ENCODE measurements around the gene LAYN. TPM values are rescaled to one million over a fixed set of nuclear protein-coding genes. Genes with fewer than 3 reads are reported as not detected.

The LAYN gene, protein sequence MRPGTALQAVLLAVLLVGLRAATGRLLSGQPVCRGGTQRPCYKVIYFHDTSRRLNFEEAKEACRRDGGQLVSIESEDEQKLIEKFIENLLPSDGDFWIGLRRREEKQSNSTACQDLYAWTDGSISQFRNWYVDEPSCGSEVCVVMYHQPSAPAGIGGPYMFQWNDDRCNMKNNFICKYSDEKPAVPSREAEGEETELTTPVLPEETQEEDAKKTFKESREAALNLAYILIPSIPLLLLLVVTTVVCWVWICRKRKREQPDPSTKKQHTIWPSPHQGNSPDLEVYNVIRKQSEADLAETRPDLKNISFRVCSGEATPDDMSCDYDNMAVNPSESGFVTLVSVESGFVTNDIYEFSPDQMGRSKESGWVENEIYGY
- total RNA-seq (ENCODE audit: low replicate concordance), result 9.2 and 17.9 TPM in 2 replicates
- long read RNA-seq, transcript LAYN-201 (7 exons, 2,066 nt), result major isoform, 60 of 77 reads
- long read RNA-seq, partial matches to known transcripts, result 4 of 77 reads
- long read RNA-seq, other reads (novel, unspliced or antisense), result 8 of 77 reads

DNA sequence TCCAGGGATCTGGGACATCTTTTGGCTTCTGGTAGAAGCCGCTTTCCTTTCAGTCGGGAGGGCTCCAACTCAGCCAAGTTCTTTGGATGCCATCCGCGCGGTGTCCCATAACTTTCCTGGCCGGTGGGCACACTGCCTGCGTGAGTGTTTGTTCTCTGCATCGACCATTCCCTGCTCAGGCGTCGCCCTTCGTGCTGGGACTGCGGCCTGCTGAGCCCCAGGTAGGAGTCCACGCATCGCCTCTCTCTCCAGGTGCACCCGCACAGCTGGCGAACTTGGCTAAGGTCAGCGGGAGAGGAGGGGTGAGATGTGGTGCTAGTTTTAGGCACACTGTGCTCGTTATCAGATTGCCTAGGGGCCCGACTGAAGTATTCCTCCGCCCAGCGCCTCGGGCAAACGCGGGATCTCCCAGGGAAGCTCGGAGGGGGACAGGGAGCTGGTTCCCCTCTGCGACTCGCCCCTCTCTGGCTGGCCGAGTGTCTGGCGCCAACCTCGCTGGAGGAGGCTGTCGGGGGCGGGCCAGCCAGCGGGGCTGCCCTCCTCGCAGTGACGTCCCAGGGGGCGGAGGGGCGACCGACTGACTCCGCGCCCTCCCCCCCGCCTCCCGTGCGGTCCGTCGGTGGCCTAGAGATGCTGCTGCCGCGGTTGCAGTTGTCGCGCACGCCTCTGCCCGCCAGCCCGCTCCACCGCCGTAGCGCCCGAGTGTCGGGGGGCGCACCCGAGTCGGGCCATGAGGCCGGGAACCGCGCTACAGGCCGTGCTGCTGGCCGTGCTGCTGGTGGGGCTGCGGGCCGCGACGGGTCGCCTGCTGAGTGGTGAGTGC lies at the start of gene LAYN:
Gene LAYN, plus strand, starts transcription at position 607 of the 823 bp plus-strand sequence. Its CDS starts 124 bp downstream, at position 731.
- Mint-ChIP-seq H3K9me3 (peaks cover 4% of the 10 kb centered on the region), H3K4me3 (peak within 1 kb of the TSS; percentile 94), H3K27ac (peak within 1 kb of the TSS; percentile 92), H3K27me3 (peaks cover 70% of the 10 kb centered on the region), H3K36me3 (peaks cover 4% of the 10 kb centered on the region), H3K4me1 (ENCODE audit: unreplicated experiment) (peaks cover 23% of the 10 kb centered on the region)
- DNase-seq (ENCODE audit: extremely low spot score, unreplicated experiment), result no peak
- TF ChIP-seq, protein P1, sequence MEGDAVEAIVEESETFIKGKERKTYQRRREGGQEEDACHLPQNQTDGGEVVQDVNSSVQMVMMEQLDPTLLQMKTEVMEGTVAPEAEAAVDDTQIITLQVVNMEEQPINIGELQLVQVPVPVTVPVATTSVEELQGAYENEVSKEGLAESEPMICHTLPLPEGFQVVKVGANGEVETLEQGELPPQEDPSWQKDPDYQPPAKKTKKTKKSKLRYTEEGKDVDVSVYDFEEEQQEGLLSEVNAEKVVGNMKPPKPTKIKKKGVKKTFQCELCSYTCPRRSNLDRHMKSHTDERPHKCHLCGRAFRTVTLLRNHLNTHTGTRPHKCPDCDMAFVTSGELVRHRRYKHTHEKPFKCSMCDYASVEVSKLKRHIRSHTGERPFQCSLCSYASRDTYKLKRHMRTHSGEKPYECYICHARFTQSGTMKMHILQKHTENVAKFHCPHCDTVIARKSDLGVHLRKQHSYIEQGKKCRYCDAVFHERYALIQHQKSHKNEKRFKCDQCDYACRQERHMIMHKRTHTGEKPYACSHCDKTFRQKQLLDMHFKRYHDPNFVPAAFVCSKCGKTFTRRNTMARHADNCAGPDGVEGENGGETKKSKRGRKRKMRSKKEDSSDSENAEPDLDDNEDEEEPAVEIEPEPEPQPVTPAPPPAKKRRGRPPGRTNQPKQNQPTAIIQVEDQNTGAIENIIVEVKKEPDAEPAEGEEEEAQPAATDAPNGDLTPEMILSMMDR (conservative IDR thresholded peaks at IDR 0.05), result peak; percentile 29

DNA sequence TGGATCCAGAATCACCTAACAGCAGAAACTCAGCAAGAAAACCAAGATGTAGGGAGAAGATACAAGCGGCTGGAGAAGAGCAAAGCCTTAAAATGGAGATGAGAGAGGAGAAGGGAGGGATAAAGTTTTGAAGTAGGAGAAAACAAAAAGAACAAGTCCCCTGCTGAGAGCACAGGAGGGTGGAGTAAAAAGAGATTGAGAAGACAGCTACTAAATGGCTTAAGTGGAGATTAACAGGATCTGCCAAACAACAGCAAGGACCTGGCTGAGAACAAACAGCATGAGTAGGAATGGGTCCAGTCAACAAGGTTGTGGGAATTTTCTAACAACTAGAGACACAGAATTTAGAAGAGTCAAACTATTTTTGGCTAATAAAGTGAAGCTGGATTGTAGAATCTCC lies 46.5 kb upstream of the LAYN start:
- no peak for DNase-seq (ENCODE audit: extremely low spot score, unreplicated experiment)
- Mint-ChIP-seq H3K36me3 (no peaks in the 10 kb centered on the region), H3K9me3 (no peaks in the 10 kb centered on the region), H3K27me3 (peaks cover 19% of the 10 kb centered on the region), H3K4me1 (ENCODE audit: unreplicated experiment) (no peaks in the 10 kb centered on the region), H3K4me3 (no peak overlapping the region), H3K27ac (no peak overlapping the region)
- TF ChIP-seq, protein P1 (conservative IDR thresholded peaks at IDR 0.05), result no peak

DNA sequence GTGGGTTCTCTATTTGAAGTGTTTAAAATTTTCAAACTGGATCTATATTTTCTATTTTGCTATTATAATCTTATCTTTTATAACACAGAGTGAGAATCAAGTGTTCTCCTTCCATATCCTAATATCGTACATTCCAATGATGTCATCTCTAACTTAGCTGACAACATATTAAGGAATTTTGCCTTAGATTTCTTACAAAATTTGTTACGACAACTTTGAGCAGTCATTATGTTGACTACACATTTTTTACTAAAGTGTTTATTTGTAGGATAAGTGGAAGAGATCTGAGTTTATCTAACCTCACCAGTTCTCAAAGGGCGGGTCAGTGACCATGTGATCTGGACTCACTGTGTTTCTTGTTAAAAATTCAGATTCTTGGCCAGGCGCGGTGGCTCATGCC lies 41.0 kb upstream of the LAYN start:
- H3K4me3 Mint-ChIP-seq, result no peak overlapping the region
- H3K4me1 Mint-ChIP-seq (ENCODE audit: unreplicated experiment), result no peaks in the 10 kb centered on the region
- no peaks in the 10 kb centered on the region for H3K9me3 Mint-ChIP-seq
- DNase-seq (ENCODE audit: extremely low spot score, unreplicated experiment), result no peak
- no peaks in the 10 kb centered on the region for H3K36me3 Mint-ChIP-seq
- peaks cover 25% of the 10 kb centered on the region for H3K27me3 Mint-ChIP-seq
- TF ChIP-seq, protein P1 (conservative IDR thresholded peaks at IDR 0.05), result no peak
- no peak overlapping the region for H3K27ac Mint-ChIP-seq

DNA sequence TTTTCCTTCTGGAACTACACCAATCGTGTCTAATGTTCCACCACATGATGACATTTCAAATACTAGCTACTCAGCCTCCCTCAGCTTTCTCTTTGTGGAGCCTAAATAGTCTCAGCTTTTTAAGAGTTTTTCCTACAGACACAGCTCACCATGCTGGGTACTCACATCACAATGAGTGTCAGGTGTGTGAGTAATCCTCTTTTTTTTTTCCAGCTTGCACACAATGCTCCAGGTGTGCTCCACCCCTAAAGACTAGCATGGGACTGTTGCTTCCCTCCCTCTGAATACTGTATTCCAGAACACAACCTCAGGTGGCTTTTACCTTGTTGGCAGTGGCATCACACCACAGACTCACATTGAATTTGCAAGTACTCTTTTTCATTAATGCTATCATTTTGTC lies 40.0 kb upstream of the LAYN start:
- no peak for DNase-seq (ENCODE audit: extremely low spot score, unreplicated experiment)

DNA sequence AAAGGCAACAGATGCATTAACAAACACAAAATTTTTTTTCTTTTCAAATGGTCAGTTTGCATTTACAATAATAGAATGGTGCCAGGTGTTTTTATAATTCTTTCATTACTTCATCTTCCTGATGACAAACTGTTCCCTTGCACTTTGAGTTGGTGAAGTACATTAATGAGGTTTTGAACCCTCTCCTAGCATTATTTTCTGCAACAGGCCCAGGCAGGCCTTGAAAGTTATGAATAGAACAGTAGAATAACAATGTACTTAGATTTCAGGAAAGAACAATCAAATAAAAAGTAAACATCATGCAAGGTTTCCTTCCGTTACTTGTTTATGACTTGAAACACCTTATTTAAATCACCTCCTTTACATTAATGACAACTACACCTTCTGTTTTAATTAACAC lies 37.9 kb upstream of the LAYN start:
- Mint-ChIP-seq H3K4me3 (no peak overlapping the region), H3K4me1 (ENCODE audit: unreplicated experiment) (no peaks in the 10 kb centered on the region), H3K36me3 (no peaks in the 10 kb centered on the region), H3K27me3 (peaks cover 46% of the 10 kb centered on the region), H3K9me3 (no peaks in the 10 kb centered on the region), H3K27ac (no peak overlapping the region)
- no peak for DNase-seq (ENCODE audit: extremely low spot score, unreplicated experiment)
- TF ChIP-seq, protein P1 (conservative IDR thresholded peaks at IDR 0.05), result no peak

More for the DNA sequence above, 40.0 kb upstream of the LAYN start:
- Mint-ChIP-seq H3K27ac (no peak overlapping the region), H3K4me1 (ENCODE audit: unreplicated experiment) (no peaks in the 10 kb centered on the region), H3K36me3 (no peaks in the 10 kb centered on the region), H3K9me3 (no peaks in the 10 kb centered on the region), H3K27me3 (peaks cover 34% of the 10 kb centered on the region), H3K4me3 (no peak overlapping the region)
- TF ChIP-seq, protein P1 (conservative IDR thresholded peaks at IDR 0.05), result no peak
